ENCODE measurements around the gene PRSS2.

Gene PRSS2

DNA sequence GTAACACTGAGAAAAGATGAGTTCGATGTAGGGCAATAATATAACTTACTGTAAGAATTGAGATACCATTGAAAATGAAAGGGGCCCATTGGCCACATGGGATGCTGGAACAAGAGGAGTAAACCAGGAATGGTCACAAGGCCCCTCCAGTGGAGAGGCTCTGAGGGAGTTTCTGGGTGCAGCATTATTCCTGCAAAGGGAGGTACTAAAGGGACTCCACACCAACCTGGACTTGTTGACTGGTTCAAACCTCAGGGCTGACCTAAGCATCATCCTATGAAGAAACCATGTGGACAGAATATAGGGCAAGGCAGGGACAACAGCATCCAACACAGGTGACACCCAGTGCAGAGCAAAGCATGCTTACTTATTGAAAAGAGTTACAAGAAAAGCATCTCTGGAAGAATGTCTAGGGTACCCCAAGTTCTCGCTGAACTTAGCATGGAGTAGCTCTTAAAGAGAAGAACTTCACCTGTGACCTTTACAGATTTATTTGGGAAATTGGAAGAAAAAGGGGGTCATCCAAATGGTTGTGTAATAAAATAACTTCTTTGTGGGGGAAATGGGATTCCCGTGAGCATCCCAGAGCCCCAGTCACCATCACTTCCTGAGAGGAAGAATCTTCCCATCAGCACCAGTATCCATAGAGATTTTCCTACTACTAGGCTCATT, 34.7 kb downstream of the PRSS2 start:
- DNase-seq = no peak

DNA sequence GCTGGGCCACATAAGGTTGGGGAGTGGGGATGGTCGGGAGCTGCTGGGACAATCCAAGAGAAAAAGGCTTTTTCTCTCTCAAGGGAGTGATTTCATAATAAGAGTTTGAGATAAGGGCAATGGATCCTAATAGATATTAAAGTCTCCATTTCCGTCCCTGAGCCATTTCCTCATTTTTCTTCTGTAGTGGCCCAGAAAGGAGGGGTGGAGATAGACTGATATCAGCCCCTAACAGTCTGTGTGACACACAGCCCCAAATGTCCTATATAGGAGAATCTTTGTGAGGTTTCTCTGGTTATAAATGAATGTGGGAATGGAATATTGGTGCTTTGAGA, 35.2 kb downstream of the PRSS2 start:
- DNase-seq = no peak

DNA sequence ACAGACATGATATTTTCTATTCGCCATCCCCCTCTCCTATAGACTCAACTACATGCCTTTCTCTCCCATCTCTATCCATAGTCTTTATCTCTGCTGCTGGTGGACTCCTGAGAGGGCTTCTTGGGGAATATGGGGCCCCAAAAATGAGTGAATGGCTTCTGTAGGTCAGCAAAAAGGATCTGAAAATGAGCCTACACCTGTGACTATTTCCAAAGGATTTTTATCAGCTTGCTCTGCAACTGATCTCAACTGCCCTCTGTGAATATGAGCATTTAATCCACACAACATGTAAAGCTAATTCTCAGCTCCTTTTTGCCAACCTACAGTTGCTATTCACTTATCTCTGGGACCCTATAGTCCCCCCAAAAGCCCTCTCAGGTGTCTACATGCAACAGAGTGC, 36.2 kb downstream of the PRSS2 start:
- DNase-seq = no peak

DNA sequence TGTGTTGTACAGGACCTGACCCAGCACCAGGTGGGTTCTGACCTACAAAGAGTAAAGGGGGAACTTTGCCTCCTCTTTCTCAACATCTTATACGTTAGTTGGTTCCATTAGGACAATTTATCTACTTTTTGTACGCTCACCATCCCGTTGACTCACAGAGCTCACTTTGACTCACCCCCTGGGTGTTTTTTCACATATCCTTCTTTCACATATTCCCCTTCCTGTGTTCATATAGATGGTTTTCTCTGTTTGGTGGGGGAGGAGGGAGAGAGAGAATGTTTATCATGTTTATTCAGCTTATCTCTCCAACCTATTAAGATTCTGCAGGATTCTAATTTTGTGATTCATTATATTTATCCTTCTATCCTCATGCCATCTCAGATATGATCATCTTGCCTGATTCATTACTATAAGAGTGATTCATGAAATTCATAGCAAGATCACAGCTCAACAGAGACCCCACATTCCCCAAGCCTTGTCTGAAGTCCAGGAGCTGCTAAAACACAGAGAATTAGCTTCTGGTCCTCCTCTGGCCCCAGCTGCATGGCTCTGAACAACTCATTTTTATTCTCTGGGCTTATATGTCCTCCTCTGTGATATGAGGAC, 37.2 kb downstream of the PRSS2 start:
- peak; percentile 65 for DNase-seq

DNA sequence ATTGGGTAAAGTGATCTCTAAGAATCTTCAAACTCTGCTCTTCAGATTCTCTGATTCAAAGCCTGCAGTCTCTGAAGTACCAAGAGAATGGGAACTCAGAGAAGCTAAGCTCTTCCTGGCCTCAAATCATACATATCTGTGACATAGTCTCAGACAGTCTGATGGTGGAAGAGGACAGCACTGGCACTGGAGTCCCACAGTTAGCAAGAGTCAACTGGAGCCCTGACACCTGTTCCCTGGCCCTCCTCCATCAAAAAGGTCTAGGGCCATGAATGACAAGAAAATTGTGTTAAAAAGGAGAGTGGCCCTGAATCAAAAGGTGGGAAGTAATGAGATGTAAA, 37.7 kb downstream of the PRSS2 start:
- DNase-seq = no peak

DNA sequence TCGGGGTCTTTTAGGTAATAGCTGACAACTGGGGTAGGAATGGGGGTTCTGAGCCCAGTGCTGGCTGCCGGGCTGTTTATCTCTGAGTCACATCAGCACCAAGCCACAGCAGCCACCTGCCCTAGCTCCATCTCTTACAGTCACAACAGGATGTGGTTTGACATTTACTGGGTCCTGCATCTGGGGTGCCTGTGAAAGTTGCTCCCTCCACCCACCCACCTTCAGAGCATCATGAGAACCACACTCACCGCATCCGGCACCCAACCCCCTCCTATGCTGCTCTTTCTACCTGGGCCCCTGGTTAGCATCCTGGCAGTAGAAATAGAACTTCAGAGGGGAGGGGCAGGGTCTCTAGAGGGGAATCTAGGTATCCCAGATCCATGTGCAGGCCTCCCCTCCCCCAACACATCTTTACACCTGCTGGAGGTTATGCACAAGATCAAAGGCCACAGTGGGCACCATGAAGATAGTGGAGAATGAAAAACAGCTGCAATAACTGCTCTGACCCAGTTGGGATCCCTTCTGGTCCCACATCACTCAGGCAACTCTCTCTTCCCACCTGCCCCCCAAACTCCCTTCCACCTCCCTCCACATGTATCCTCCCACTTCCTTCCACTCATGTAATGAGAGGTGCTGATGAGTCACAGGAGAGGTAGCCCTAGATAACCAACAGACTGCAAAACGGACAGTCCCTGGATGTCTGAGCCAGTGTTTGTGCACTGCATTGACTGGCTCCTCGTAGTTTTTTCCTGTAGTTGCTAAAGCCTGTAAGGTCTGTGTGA, 38.2 kb downstream of the PRSS2 start:
- peak; percentile 94 for DNase-seq

DNA sequence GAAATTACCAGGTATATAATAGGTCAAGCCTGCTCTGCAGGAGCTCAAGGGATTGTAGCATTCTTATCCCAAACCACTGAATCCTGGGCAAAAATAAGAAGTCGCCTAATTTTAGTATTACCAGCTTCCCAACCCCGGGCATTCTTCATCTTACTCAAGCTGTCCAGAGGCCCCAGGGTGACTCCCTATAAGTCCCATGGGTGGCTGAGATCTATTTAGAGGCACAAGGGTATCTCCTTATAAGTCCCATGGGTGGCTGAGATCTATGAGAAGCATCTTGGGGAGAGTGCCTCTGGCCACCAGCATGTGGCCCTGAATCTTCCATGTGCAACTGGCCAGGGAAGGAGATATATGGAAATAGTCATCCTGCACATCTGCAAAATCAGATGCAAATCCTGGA, 38.9 kb downstream of the PRSS2 start:
- DNase-seq = no peak

DNA sequence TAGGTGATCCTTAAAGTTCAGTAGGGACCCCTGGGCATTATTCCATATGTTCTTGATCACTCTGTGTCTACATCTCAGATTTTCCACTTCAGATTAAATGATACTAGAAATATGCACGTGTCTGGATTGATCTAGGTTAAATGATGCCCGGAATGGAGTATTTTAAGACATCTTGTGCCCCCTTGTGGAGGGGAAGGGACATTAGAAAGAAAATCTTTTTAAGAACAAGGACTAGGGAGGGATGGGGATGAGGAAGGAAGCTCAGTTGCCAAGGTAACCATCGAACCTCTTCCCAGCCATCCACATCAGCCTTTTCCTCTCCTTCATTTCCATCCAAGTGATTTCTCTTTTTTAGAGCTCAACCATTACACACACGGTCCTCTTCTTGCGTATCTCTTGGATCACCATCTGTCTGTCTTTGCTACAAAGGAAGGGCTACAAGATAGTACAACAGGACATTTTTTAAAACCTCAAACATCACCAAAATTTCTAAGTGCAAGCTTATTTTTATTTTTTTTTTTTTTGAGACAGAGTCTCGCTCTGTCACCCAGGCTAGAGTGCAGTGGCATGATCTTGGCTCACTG, 40.5 kb downstream of the PRSS2 start:
- no peak for DNase-seq

DNA sequence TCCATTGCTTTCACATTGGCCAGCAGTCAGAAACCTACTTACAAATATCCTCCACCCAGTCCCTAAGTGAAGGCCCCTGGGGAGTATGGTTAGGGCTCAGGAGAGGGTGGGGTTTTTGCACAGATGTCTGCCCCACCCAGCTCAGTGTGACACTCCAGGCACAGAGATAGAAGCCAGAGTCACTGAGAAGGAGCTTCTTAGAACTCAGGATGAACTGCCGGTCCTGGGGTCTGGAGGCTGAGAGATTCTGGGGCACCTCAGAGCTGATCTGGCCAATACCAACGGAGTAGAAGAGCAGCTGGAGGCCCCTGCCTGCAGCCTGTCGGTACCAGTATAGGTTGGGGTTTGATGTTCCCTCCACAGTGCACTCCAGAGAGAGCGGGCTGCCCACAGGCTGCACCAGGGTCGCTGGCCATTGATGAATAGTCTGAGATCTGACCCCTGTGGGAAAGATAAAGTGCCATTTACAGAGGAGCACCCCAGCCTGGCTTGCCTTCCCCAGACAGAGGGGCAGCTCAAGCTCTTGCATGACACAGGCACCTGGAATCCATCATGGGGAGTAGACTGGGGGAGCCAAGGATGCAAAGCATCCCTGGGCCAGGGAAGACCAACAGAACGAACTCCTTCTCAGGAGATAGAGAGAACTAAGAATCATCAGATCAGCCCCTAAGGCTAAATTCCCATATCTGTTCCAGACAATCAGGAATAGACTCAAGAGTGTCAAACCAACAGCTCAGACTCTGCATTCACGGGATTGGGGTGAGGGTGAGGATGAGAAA, 41.9 kb downstream of the PRSS2 start:
- DNase-seq = no peak

DNA sequence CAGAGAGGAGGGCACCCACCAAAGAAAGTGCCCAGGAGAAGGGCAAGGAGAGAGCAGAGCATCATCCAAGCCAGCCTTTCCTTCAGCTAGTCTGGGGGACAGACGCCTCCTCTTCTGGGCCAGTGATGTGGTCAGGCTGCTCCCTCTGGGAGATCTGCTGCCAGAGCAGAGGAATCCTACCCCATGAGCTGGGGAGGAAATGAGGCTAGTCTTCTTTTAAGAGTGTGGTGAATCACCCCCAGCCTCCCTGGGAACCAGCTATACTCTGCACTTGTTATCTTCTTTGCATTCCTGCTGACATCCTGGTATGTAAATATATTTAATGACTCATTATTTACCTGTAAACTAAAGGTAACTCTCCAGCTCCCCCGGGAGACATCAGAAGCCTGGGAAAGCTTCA, 42.5 kb downstream of the PRSS2 start:
- no peak for DNase-seq

DNA sequence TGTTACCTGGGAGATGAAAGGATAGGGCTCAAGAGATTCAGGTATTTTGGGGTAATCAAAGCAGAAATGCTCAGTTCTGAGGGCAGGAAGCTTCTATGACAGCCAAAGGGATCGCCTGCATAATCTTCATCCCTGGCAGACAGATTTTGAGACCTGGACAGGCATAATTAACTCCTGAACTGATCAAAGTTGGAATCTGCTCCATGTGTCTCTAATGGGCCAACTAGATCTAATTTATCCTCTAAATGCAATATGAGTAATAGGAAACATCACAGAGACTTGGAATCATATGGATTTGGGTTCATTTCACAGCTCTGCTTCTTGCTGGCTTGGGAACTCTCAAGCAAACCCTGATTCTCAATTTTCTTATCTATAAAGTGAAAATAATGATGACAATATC, 42.9 kb downstream of the PRSS2 start:
- no peak for DNase-seq

DNA sequence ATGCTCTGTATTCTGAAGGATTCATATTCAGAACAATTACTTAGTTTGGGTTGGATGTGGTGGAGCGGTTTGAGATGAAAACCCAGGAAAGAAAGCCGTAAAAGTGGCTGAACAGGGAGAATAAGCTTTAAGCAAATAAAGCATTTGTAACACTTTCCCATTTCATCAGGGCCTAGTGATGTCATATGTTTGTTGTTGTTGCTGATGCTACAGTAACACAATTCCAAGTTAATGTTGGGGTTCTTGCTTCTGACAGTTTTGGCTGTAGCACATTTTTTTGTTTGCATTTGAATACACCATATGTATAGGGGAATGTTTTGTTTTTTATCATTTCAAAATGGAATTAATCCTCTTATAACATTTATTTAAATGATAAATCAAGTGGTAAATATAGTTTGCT, 43.7 kb downstream of the PRSS2 start:
- DNase-seq = no peak

DNA sequence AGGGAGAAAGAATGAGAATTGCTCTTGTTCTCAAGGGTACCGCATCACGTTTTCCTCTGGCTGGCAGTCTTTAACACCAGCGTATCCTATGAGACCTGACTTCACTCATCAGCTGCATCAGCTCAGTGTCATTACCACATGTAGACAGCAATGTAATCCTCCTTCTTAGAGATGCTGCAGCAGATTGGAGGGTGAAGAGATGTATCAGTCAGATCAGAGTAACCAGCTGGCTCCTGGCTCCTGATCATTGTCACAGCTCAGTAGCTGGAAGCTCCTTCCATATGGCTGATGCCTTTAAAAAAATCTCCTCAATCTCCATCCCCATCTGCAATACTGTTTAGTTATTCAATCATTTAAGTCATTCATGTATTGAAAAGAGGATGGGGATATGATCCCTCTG, 44.4 kb downstream of the PRSS2 start:
- DNase-seq = no peak

DNA sequence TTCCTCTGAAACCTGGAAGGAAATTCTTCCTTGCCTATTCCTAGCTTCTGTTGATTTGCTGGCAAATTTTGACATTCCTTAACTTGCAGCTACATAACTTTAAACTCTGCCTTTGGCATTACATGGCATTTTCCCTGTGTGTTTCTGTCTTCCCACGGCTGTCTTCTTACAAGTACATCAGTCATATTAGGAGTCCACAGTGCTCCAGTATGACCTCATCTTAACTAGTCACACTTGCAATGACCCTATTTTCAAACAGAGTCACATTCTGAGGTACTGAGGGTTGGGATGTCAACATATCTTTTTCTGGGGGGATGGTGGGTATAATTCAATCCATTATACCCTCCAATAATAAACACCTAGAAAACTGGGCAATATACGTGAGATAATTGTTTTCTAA, 46.7 kb downstream of the PRSS2 start:
- DNase-seq = no peak

DNA sequence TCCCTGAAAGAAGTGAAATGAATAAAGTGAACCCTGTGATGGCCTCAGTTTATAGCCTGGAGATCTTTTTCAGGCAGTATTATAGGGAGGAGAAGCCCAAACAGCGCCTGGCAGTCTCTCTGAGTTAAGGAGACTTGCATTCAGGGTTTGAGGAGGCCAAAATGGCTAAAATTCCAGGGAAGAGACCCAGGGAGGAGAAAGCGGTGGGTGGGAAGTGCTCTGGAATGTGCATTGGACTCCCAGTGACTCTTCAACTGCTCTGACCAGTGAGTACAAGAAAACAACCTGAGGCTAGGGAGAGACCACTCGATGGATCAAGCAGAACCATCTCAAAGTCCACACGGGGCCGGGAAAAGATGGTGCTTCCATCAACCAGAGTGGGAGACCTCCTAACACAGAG, 48.8 kb downstream of the PRSS2 start:
- no peak for DNase-seq

DNA sequence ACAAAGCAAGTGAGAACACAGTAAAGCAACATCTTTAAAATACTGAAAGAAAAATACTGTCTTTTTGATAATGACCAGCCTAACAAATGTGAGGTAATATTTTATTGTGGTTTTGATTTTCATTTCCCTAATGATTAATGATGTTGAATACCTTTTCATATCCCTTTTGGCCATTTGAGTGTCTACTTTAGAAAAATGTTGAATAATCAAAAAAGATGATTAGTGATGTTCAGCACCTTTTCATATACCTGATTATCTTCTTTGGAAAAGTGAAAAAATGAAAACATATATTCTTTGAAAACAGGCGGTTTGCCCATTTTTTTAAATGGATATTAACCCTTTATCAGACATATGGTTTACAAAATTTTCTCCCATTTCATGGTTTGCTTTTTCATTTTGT, 51.9 kb downstream of the PRSS2 start:
- no peak for DNase-seq

Data from stimulated activated CD4-positive, alpha-beta T cell treated with anti-CD3 and anti-CD28 coated beads, Interleukin-15, amount 100 ng/mL, for 24 hours (primary cell).